ENCODE measurements around the gene CACNA1H. TPM values are rescaled to one million over a fixed set of nuclear protein-coding genes. Genes with fewer than 3 reads are reported as not detected.

CACNA1H gene
- total RNA-seq, 4 donors from 2014 or later: 225 to 361 (median 259) TPM

DNA sequence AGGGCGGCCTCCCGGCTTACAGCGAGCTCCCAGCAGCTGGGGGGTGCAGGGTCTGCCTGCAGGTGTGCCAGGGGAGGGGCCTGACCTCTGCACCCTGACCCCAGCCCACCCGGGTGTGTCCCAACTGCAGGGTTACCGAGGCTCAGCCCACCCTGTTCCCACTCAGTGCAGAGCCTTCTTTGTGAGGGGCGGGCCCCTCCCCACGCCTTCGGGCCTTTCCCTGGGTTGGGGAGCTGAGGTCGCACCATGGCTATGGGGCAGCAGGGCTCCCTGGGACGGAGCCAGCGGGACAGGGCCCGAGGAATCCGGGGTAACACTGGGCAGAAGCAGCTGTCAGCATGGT, 17.1 kb downstream of the CACNA1H start:
- no peak for TF ChIP-seq POLR2A (IDR thresholded peaks at IDR 0.05; ENCODE audit: low read depth)
- no peak for TF ChIP-seq POLR2AphosphoS5 (IDR thresholded peaks at IDR 0.05)
- TF ChIP-seq EP300 (IDR thresholded peaks at IDR 0.05): no peak
- TF ChIP-seq CTCF (IDR thresholded peaks at IDR 0.05): no peak
- H3K4me3 ChIP-seq: peak overlapping the region; percentile 29 to 47 (median 40)
- H3K27ac ChIP-seq (replicated peaks in 1 of 4): peak overlapping the region; percentile 92 to 98 (median 94)
- DNase-seq (ENCODE audit: extremely low spot score): no peak
- H3K36me3 ChIP-seq: no peaks in the 10 kb centered on the region
- H3K27me3 ChIP-seq: peaks cover 0 to 21% (median 0%) of the 10 kb centered on the region in 4 donors
- peaks cover 18 to 100% (median 100%) of the 10 kb centered on the region in 4 donors for H3K4me1 ChIP-seq
- WGBS: 21% methylated on average over 5 of the region's 13 CpGs
- H3K9me3 ChIP-seq: no peaks in the 10 kb centered on the region
- intact Hi-C loops (cut with DNase I): no loop called here

DNA sequence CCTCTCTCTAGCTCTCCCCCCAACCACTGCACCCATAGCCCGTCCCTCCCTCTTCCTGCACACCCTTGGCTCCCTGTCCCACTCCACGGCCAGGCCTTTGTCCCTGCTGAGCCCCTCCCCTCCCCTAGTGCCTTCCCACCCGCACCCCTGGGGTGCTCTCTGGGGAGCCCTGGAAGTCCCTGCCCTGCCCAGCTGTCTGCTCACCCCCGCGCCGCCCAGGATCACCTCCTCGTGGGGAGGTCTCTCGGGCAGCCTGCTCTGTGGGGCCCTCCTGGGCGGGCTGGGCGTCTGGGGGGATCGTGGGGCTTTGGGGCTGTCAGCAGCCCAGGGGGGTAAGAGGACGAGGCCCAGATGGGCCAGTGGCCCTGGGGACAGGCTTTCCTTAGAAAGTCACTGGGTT, 18.1 kb downstream of the CACNA1H start:
- H3K36me3 ChIP-seq: peaks cover 0 to 7% (median 0%) of the 10 kb centered on the region in 4 donors
- peaks cover 18 to 100% (median 100%) of the 10 kb centered on the region in 4 donors for H3K4me1 ChIP-seq
- H3K9me3 ChIP-seq: no peaks in the 10 kb centered on the region
- peak overlapping the region; percentile 92 to 98 (median 94) for H3K27ac ChIP-seq (replicated peaks in 1 of 4)
- intact Hi-C loops (cut with DNase I): no loop called here
- no peak for DNase-seq (ENCODE audit: extremely low spot score)
- H3K27me3 ChIP-seq: peaks cover 0 to 21% (median 0%) of the 10 kb centered on the region in 4 donors
- 60% methylated on average over 6 of the region's 12 CpGs for WGBS
- peak overlapping the region; percentile 19 to 45 (median 35) for H3K4me3 ChIP-seq
- TF ChIP-seq POLR2A (IDR thresholded peaks at IDR 0.05; ENCODE audit: low read depth): no peak
- no peak for TF ChIP-seq EP300 (IDR thresholded peaks at IDR 0.05)
- TF ChIP-seq POLR2AphosphoS5 (IDR thresholded peaks at IDR 0.05): no peak
- no peak for TF ChIP-seq CTCF (IDR thresholded peaks at IDR 0.05)

DNA sequence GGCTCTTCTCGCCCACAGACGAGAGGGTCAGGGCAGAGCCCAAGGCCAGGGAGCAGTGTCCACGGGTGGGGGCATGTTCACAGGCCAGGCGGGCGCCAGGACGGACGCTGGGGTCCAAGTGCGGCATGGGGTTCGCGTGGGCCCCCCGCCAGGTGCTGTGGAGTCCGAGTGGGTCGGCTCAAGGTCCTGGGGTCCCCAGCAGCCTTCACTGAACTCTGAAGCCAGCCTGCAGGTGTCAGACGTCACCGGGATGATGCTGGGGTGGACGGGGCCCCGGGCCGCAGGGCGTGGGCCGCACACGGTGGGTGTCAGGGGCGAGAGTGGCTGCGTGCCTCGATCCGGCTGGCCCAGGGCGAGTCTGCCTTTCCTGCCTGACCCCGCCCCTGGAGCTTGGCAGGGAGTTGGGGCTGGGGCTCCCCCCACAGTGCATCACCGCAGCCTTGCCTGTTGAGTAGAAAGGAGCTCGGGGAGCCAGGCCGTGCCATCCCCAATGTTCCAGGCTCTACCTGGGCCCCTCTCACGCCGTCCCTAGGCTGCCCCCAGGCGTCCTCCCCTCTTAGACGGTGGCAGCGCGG, 19.0 kb downstream of the CACNA1H start:
- TF ChIP-seq POLR2AphosphoS5 (IDR thresholded peaks at IDR 0.05) (peak; percentile 53 to 75), EP300 (IDR thresholded peaks at IDR 0.05) (no peak)
- intact Hi-C loops (cut with DNase I): no loop called here
- WGBS: 67% methylated on average over 13 of the region's 36 CpGs
- peaks cover 18 to 100% (median 100%) of the 10 kb centered on the region in 4 donors for H3K4me1 ChIP-seq
- H3K9me3 ChIP-seq: no peaks in the 10 kb centered on the region
- H3K36me3 ChIP-seq: peaks cover 0 to 7% (median 0%) of the 10 kb centered on the region in 4 donors
- DNase-seq (ENCODE audit: extremely low spot score): no peak
- H3K27ac ChIP-seq (replicated peaks in 1 of 4): peak overlapping the region; percentile 92 to 98 (median 94)
- H3K27me3 ChIP-seq: peaks cover 0 to 21% (median 0%) of the 10 kb centered on the region in 4 donors
- H3K4me3 ChIP-seq: peak overlapping the region; percentile 19 to 45 (median 35)

DNA sequence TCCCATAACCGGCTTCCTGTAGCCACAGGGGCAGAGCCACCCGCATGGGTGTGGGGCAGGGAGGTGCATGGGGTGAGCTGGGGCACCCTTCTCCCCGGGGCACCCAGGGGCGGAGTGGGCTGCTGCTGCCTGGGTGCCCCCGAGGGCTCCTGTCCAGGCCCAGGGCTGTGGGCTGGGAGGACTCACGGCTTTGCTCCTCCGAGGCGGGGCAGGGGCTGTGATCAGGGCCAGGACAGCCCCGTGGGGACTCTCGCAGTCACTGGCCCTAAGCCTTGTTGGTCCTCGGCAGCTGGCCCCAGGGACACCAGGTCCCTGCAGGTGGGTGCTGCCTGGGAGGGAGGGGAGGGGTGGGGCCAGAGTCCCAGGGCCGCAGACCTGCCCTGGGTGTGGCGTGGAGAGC, 19.7 kb downstream of the CACNA1H start:
- Histone ChIP-seq H3K4me1 (peaks cover 16 to 100% (median 100%) of the 10 kb centered on the region in 4 donors), H3K4me3 (peak overlapping the region; percentile 19 to 45 (median 35)), H3K27ac (replicated peaks in 1 of 4) (peak overlapping the region; percentile 92 to 98 (median 94)), H3K36me3 (peaks cover 0 to 7% (median 0%) of the 10 kb centered on the region in 4 donors), H3K27me3 (peaks cover 0 to 21% (median 0%) of the 10 kb centered on the region in 4 donors), H3K9me3 (no peaks in the 10 kb centered on the region)
- TF ChIP-seq CTCF (IDR thresholded peaks at IDR 0.05) (no peak), POLR2AphosphoS5 (IDR thresholded peaks at IDR 0.05) (no peak), EP300 (IDR thresholded peaks at IDR 0.05) (no peak), POLR2A (IDR thresholded peaks at IDR 0.05; ENCODE audit: low read depth) (no peak)
- DNase-seq (ENCODE audit: extremely low spot score): no peak
- intact Hi-C loops (cut with DNase I): no loop called here
- WGBS: 62% methylated on average over 13 of the region's 13 CpGs

DNA sequence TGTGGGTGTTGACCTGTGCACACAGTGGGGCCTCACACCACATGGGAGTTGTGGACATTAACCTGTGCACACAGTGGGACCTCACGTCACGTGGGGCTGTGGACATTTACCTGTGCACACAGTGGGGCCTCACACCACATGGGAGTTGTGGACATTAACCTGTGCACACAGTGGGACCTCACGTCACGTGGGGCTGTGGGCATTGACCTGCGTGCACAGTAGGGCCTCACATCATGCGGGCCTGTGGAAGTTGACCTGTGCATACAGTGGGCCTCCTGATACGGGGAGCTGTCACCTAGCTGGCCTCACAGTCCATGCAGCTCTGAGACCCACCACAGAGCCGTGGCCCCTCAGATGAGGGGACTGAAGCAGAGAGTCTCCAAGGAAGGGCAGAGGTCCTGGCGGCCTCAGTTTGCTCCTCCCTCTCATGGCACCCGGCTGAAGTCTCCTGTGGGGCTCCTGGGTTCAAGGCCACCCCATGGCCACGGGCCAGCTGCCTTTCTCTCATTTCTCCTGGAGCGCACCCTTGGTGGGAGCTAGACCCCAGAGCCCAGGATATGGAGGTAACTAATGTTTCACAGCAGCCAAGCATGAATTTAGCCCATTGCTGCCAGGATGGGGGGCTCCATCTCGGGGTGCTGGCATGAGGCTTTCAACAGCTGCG, 21.0 kb downstream of the CACNA1H start:
- Histone ChIP-seq H3K27ac (replicated peaks in 1 of 4) (peak overlapping the region; percentile 92 to 98 (median 94)), H3K27me3 (peaks cover 0 to 21% (median 0%) of the 10 kb centered on the region in 4 donors), H3K9me3 (no peaks in the 10 kb centered on the region), H3K4me3 (no peak overlapping the region), H3K36me3 (peaks cover 0 to 7% (median 0%) of the 10 kb centered on the region in 4 donors), H3K4me1 (peaks cover 9 to 100% (median 99%) of the 10 kb centered on the region in 4 donors)
- TF ChIP-seq CTCF (IDR thresholded peaks at IDR 0.05) (no peak), POLR2AphosphoS5 (IDR thresholded peaks at IDR 0.05) (no peak), EP300 (IDR thresholded peaks at IDR 0.05) (no peak), POLR2A (IDR thresholded peaks at IDR 0.05; ENCODE audit: low read depth) (no peak)
- 67% methylated on average over 9 of the region's 14 CpGs for WGBS
- DNase-seq (ENCODE audit: extremely low spot score): no peak
- intact Hi-C loops (cut with DNase I): no loop called here
